HL-60/S4 (cell line): Measurements from ENCODE around the gene ZSCAN21.

Source experiments
- in situ Hi-C: fragments of 300-500 bp; cut with MboI; formaldehyde crosslinking; loops from 2 replicates; pipeline ENCODE4 v1.14.3; 2022; ENCODE audit warnings: low sequenced_read_pairs

The ZSCAN21 gene

GRCh38 chr7:100095289-100095688 lies 45.7 kb downstream of the ZSCAN21 start:
- in situ Hi-C loops, result no loop called here

GRCh38 chr7:100095704-100096103 lies 46.1 kb downstream of the ZSCAN21 start:
- in situ Hi-C loops, result no loop called here

- in situ Hi-C loops, result no loop called here
Observed at GRCh38 chr7:100098913-100099312, 49.3 kb downstream of the ZSCAN21 start.

GRCh38 chr7:100099452-100099851 lies 49.9 kb downstream of the ZSCAN21 start:
- in situ Hi-C loops, result no loop called here

GRCh38 chr7:100100420-100101015 lies 50.9 kb downstream of the ZSCAN21 start:
- in situ Hi-C loops, result no loop called here

- in situ Hi-C loops, result no loop called here
Observed at GRCh38 chr7:100101016-100101862, 51.7 kb downstream of the ZSCAN21 start, which contains the start of the genes AP4M1 and MCM7. Gene AP4M1, plus strand, starts transcription at chr7:100101643. Its CDS starts 72 bp downstream, at chr7:100101715. Gene MCM7, minus strand, starts transcription at chr7:100101397. Its CDS starts 103 bp downstream, at chr7:100101294.

GRCh38 chr7:100102950-100103840 lies 53.6 kb downstream of the ZSCAN21 start:
- in situ Hi-C loops, result no loop called here

- in situ Hi-C loops, result no loop called here
Observed at GRCh38 chr7:100105534-100105933, 56.0 kb downstream of the ZSCAN21 start.

- in situ Hi-C loops, result no loop called here
Observed at GRCh38 chr7:100106633-100107032, 57.1 kb downstream of the ZSCAN21 start.

GRCh38 chr7:100107125-100107737 lies 57.7 kb downstream of the ZSCAN21 start:
- in situ Hi-C loops, result no loop called here

- in situ Hi-C loops, result no loop called here
Observed at GRCh38 chr7:100107890-100108289, 58.3 kb downstream of the ZSCAN21 start.

GRCh38 chr7:100109521-100110163 lies 60.1 kb downstream of the ZSCAN21 start:
- in situ Hi-C loops, result no loop called here

GRCh38 chr7:100111156-100111555 lies 61.6 kb downstream of the ZSCAN21 start:
- in situ Hi-C loops, result no loop called here

- in situ Hi-C loops, result no loop called here
Observed at GRCh38 chr7:100111914-100112313, 62.3 kb downstream of the ZSCAN21 start.
